Breast epithelium (tissue), 4 donors: ENCODE measurements around the gene TREML1. TPM values are rescaled to one million over a fixed set of nuclear protein-coding genes. Genes with fewer than 3 reads are reported as not detected.

Source experiments
- DNase-seq, 2 donors: peaks; one replicate each; pipeline ENCODE4 v3.0.0-alpha.2; 2019; ENCODE audit warnings: low spot score in 2 of 2
- H3K27ac ChIP-seq, 2 donors: fragments of 200-600 bp; sonication (generic) in 1 of 2; one replicate each; pipeline ENCODE4 v1.5.1; 2016 to 2019; ENCODE audit warnings: mild to moderate bottlenecking in 1 of 2
- H3K27me3 ChIP-seq, 2 donors: fragments of 200-600 bp; sonication (generic) in 1 of 2; one replicate each; pipeline versions ENCODE4 v1.5.1 to v1.6.0; 2017 to 2019; ENCODE audit warnings: control low read depth in 1 of 2, mild to moderate bottlenecking in 1 of 2
- H3K36me3 ChIP-seq: fragments of 200-600 bp; one replicate; pipeline ENCODE4 v1.5.1; 2019
- H3K4me1 ChIP-seq, 2 donors: fragments of 200-600 bp; sonication (generic); one replicate each; pipeline ENCODE4 v1.5.1; 2016 to 2019; ENCODE audit warnings: control low read depth in 1 of 2
- H3K4me3 ChIP-seq, 3 donors: fragments of 200-600 bp; sonication (generic); 1 replicate in 2 of 3; 2 replicates in 1 of 3; pipeline ENCODE4 v1.5.1; 2016 to 2019; ENCODE audit warnings: mild to moderate bottlenecking in 3 of 3, moderate library complexity in 2 of 3
- H3K9me3 ChIP-seq, 2 donors: fragments of 200-600 bp; sonication (generic) in 1 of 2; one replicate each; pipeline ENCODE4 v1.5.1; 2016 to 2019; ENCODE audit warnings: control low read depth in 1 of 2
- POLR2A ChIP-seq: fragments of 450-650 bp; IDR thresholded peaks from one replicate; pipeline ENCODE4 v1.6.1; 2016; ENCODE audit warnings: antibody characterized with exemption, mild to moderate bottlenecking, moderate library complexity
- POLR2AphosphoS5 ChIP-seq, 3 donors: sonication (generic); formaldehyde crosslinking; IDR thresholded peaks; one replicate each; pipeline ENCODE4 v1.6.1; 2017; ENCODE audit warnings: antibody characterized with exemption in 3 of 3
- intact Hi-C: fragments of 100-400 bp; cut with DNase I; formaldehyde crosslinking; loops from one replicate; pipeline ENCODE4 v1.15.1; 2023; ENCODE audit warnings: low total_unique reads
- total RNA-seq, 3 donors: library from RNA; depleted of rRNA; stranded (reverse); fragments of >200 nt; gene quantifications; one replicate each; pipeline ENCODE4 v1.1.0, GENCODE V29; 2016
- TF ChIP-seq, protein P1 (sequence below), 3 donors: fragments of 450-650 bp; IDR thresholded peaks; one replicate each; pipeline ENCODE4 v1.5.1; 2016 to 2017; ENCODE audit warnings: antibody characterized with exemption in 3 of 3, mild to moderate bottlenecking in 3 of 3, moderate library complexity in 3 of 3

The TREML1 gene
- total RNA-seq, 3 donors from 2014 or later: 0.64 to 1.3 (median 0.98) TPM

DNA sequence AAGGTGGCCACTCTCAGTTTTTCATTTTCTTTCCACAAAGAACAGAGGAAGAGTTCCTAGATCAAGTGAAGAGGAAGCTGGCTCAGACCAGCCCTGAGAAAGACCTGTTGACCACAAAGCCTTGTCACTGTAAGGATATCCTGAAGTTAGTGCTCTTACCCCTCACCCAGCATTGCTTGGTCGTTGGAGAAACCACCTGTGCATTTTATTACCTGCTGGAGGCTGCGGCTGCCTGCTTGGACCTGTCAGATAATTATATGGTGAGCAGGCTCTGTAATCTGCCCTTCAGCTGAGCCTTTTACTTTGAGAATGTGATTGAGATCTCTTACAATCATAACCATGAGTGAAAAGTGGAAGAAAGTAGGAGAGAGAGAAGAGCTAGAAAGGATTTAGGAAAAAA is 21.9 kb downstream of the TREML1 start:
- H3K4me1 ChIP-seq: no peaks in the 10 kb centered on the region
- H3K27me3 ChIP-seq: no peaks in the 10 kb centered on the region
- no peaks in the 10 kb centered on the region for H3K36me3 ChIP-seq
- intact Hi-C loops: no loop called here
- no peak for DNase-seq
- no peaks in the 10 kb centered on the region for H3K9me3 ChIP-seq
- TF ChIP-seq POLR2A (no peak), POLR2AphosphoS5 (IDR thresholded peaks at IDR 0.05) (no peak)
- TF ChIP-seq, protein P1, sequence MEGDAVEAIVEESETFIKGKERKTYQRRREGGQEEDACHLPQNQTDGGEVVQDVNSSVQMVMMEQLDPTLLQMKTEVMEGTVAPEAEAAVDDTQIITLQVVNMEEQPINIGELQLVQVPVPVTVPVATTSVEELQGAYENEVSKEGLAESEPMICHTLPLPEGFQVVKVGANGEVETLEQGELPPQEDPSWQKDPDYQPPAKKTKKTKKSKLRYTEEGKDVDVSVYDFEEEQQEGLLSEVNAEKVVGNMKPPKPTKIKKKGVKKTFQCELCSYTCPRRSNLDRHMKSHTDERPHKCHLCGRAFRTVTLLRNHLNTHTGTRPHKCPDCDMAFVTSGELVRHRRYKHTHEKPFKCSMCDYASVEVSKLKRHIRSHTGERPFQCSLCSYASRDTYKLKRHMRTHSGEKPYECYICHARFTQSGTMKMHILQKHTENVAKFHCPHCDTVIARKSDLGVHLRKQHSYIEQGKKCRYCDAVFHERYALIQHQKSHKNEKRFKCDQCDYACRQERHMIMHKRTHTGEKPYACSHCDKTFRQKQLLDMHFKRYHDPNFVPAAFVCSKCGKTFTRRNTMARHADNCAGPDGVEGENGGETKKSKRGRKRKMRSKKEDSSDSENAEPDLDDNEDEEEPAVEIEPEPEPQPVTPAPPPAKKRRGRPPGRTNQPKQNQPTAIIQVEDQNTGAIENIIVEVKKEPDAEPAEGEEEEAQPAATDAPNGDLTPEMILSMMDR (IDR thresholded peaks at IDR 0.05): no peak
- no peak overlapping the region for H3K27ac ChIP-seq
- no peak overlapping the region for H3K4me3 ChIP-seq

DNA sequence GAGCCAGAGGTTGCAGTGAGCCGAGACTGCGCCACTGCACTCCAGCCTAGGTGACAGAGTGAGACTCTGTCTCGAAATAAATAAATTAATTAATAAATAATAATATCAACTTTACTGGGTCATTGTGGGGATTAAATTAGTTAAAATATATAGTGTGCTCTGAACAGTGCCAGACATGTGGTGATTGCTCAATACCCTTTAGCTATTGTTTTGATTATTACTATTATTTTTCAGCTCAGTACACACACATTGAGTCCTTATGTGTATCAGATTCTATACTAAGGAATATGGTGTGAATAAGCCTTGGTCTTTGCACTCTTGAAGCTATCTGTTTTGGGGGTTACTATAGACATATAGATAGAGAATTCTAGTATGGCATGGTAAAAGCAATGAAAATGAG is 28.9 kb downstream of the TREML1 start:
- Histone ChIP-seq H3K9me3 (no peaks in the 10 kb centered on the region), H3K4me1 (no peaks in the 10 kb centered on the region), H3K27ac (no peak overlapping the region), H3K36me3 (no peaks in the 10 kb centered on the region), H3K4me3 (no peak overlapping the region), H3K27me3 (no peaks in the 10 kb centered on the region)
- no peak for DNase-seq
- intact Hi-C loops: no loop called here
- TF ChIP-seq POLR2AphosphoS5 (IDR thresholded peaks at IDR 0.05) (no peak), POLR2A (no peak)
- TF ChIP-seq, protein P1 (IDR thresholded peaks at IDR 0.05): no peak

DNA sequence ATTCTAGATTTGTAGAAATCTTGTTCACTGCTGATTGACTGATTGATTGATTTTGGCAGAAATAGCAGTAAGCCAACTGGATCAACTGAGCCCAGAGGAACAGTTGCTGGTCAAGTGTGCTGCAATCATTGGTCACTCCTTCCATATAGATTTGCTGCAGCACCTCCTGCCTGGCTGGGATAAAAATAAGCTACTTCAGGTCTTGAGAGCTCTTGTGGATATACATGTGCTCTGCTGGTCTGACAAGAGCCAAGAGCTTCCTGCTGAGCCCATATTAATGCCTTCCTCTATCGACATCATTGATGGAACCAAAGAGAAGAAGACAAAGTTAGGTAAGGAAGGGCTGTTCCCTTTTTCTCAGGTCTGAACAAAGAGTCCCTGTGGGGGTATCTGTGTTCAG is 31.2 kb downstream of the TREML1 start:
- H3K36me3 ChIP-seq: no peaks in the 10 kb centered on the region
- H3K4me3 ChIP-seq: no peak overlapping the region
- no peak for DNase-seq
- H3K9me3 ChIP-seq: no peaks in the 10 kb centered on the region
- H3K27ac ChIP-seq: no peak overlapping the region
- no peaks in the 10 kb centered on the region for H3K4me1 ChIP-seq
- H3K27me3 ChIP-seq: no peaks in the 10 kb centered on the region
- intact Hi-C loops: no loop called here
- TF ChIP-seq, protein P1 (IDR thresholded peaks at IDR 0.05): no peak
- TF ChIP-seq POLR2A: no peak
- no peak for TF ChIP-seq POLR2AphosphoS5 (IDR thresholded peaks at IDR 0.05)

DNA sequence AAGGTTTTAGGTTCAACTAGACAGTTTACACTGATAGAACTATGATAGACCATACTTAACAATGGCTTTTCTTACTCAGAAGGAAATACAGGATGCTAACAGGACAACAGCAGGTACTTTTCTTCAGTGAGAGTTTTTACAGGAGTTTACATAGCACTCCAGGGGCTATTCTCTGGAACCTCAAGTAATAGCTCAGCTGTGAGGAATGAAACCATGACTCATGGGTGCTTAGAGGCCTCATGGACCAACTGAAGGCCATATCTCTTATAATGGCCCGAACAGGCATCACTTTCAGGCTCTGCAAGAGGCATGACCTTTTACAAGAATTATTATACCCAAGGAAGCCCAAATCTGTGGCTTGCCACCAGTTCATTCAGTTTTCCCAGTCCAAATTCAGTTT is 31.8 kb downstream of the TREML1 start:
- H3K27me3 ChIP-seq: no peaks in the 10 kb centered on the region
- intact Hi-C loops: no loop called here
- TF ChIP-seq, protein P1 (IDR thresholded peaks at IDR 0.05): no peak
- no peak for TF ChIP-seq POLR2A
- TF ChIP-seq POLR2AphosphoS5 (IDR thresholded peaks at IDR 0.05): no peak
- no peaks in the 10 kb centered on the region for H3K9me3 ChIP-seq
- H3K27ac ChIP-seq: no peak overlapping the region
- no peak overlapping the region for H3K4me3 ChIP-seq
- H3K36me3 ChIP-seq: no peaks in the 10 kb centered on the region
- no peaks in the 10 kb centered on the region for H3K4me1 ChIP-seq
- DNase-seq: no peak

DNA sequence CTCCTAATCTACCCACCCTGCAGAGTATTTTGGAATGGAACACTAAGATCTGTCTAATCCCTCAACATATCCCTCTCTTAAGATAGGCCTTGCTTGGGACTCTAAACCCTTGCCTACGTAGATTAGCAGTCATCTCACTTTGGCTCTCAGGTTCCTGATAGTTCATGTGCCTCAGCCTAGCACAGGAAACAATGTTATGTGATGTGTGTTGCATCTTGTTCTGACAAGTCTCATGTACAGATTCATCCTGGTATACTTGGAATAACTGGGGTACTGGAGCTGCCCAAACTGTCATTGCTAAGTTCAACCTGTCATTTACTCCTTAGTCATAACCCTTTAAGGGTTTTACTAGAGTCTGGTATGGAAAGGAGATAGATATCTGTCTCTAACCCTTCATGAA is 34.1 kb downstream of the TREML1 start:
- intact Hi-C loops: no loop called here
- no peaks in the 10 kb centered on the region for H3K9me3 ChIP-seq
- no peak overlapping the region for H3K4me3 ChIP-seq
- H3K27ac ChIP-seq: no peak overlapping the region
- H3K36me3 ChIP-seq: no peaks in the 10 kb centered on the region
- TF ChIP-seq, protein P1 (IDR thresholded peaks at IDR 0.05): no peak
- TF ChIP-seq POLR2AphosphoS5 (IDR thresholded peaks at IDR 0.05) (no peak), POLR2A (no peak)
- no peaks in the 10 kb centered on the region for H3K27me3 ChIP-seq
- DNase-seq: no peak
- no peaks in the 10 kb centered on the region for H3K4me1 ChIP-seq
